GM12875 (cell line): ENCODE results near the gene FEM1B.

Experiments
- H3K4me3 ChIP-seq: one replicate; pipeline ENCODE4 v1.5.1; 2011; ENCODE audit warnings: low read depth, low read length, control low read depth
- CTCF ChIP-seq: IDR thresholded peaks from 2 replicates; pipeline ENCODE4 v1.5.1; 2011; ENCODE audit warnings: low read depth, mild to moderate bottlenecking, control low read depth, inconsistent platforms, low read length, moderate library complexity, borderline replicate concordance; ENCODE audit not compliant: insufficient read depth

Gene FEM1B

DNA sequence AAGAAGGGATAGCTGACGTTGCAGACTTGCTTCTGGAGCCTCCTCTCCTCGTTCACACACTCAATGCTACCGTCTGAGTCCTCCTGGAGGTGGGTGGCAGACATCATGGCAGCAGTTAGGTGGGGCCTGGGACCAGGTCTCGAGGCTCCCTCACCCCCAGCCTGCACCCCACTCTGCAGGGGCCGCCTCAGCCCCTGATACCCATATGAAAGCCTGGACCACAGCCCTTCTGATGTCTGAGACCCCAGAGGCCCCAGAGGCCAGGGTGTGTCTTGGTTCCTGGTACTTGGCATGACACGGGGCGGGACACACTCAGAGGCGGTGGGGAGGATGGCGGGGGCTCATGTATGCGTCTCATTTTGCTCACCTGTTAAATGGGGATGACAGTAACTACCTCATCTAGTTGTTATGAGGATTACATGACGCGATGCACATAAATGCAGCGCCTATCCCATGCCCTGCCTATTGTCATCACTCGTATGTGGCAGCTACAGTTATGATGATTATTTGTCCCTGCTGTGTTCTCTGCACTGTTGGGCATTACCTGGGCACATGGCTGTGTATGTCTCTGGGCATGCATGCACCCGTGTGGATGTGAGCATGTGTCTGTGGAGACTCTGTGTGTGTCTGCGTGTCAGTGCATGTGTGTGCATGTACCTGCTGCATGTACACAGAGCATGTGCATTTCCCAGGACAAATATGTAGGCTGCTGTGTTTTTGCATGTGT is 39.9 kb downstream of the FEM1B start:
- no peak overlapping the region for H3K4me3 ChIP-seq
- TF ChIP-seq CTCF: no peak

- TF ChIP-seq CTCF: no peak
- no peak overlapping the region for H3K4me3 ChIP-seq
Measured at GRCh38 chr15:68318008-68318835, 40.7 kb downstream of the FEM1B start.

GRCh38 chr15:68318931-68319909 is 41.7 kb downstream of the FEM1B start:
- H3K4me3 ChIP-seq: no peak overlapping the region
- no peak for TF ChIP-seq CTCF

GRCh38 chr15:68319997-68320396 is 42.5 kb downstream of the FEM1B start:
- no peak overlapping the region for H3K4me3 ChIP-seq
- TF ChIP-seq CTCF: no peak

DNA sequence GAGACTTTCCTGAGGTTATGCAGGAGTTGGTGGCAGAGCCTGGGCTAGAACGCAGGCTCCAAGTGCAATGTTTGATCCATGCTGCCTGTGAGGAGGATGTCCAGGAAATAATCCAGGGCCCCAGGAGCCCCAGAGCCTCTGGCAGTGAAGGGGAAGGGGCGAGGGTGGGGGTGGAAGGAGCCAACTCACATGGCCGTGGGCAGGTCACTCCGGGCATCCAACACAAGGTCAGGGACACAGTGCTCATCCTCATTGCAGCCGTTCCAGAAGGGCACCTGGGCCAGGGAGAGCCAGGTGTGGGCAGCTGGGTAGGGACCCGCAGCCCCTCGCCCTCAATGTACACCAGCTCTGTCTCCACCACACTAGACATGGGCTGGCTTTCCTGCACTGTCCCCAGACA is 43.7 kb downstream of the FEM1B start:
- TF ChIP-seq CTCF: no peak
- H3K4me3 ChIP-seq: no peak overlapping the region

DNA sequence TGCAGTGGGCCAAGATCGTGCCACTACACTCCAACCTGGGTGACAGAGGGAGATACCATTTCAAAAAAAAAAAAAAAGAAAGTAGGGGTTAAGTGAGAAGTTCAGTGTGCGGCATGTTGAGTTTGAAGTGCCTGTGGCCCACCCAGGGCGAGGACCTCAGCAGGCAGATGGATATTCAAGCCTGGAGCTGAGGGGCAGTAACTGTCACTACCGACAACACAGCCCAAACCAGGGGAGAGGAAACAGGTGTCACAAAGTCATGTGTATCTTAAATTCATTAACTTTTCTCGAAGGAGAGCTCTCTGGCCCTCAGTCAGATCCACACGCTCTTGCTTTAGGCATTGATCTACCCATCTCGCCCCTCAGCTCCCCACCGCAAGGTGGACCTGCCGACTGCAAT is 45.3 kb downstream of the FEM1B start:
- no peak overlapping the region for H3K4me3 ChIP-seq
- no peak for TF ChIP-seq CTCF
